ENCODE results near the gene ALDH1A3.

Gene ALDH1A3

DNA sequence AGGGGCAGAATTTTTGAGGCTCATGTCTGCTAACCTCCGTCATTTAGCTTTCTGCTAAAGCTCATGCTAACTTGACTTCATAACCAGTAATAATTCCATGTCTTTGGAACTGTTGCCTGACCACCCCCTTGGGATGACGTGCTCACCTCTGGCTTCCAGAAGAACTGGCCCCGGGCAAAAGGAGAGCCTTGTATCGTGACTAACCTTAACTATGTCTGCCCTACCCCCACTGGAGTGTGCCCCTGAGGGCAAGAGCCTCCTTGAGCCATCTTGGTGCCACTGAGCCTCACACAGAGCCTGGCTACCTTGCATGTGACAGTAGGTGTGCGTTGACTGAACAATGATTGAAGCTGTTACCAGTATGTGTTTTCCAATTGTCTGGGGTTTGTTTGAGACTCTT is 44.3 kb downstream of the ALDH1A3 start:
- no peaks in the 10 kb centered on the region for H3K36me3 ChIP-seq (ENCODE audit: insufficient read depth, low read depth, low read length)
- H3K4me3 ChIP-seq (ENCODE audit: low read length) = no peak overlapping the region
- H3K4me1 ChIP-seq (ENCODE audit: insufficient read depth, low read length) = no peaks in the 10 kb centered on the region
- H3K9ac ChIP-seq (ENCODE audit: low read depth, low read length) = no peak overlapping the region
- H3K9me3 ChIP-seq (ENCODE audit: insufficient read depth, low read depth, low read length) = no peaks in the 10 kb centered on the region
- no peak overlapping the region for H3K27ac ChIP-seq (ENCODE audit: low read length)
- H3K27me3 ChIP-seq (ENCODE audit: insufficient read depth, low read length) = peaks cover 55% of the 10 kb centered on the region

DNA sequence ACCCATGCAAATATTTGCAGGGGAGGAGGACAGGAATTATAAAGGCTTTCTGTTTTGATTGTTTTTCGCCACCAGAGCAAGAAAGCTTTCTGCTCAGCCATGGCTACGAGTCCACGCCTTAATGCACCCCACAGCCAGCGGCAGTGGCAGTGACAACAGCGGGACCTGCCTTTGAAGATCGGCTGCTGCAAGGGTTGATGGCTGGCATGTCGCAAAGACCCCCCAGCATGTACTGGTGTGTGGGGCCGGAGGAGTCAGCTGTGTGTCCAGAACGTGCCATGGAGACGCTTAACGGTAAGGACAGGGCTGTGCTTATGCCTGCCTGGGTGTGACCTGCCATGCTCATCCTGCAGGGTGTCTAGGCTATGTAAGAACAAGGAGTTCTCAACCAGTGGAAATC is 44.8 kb downstream of the ALDH1A3 start:
- no peaks in the 10 kb centered on the region for H3K9me3 ChIP-seq (ENCODE audit: insufficient read depth, low read depth, low read length)
- no peaks in the 10 kb centered on the region for H3K4me1 ChIP-seq (ENCODE audit: insufficient read depth, low read length)
- H3K27ac ChIP-seq (ENCODE audit: low read length) = no peak overlapping the region
- no peaks in the 10 kb centered on the region for H3K36me3 ChIP-seq (ENCODE audit: insufficient read depth, low read depth, low read length)
- H3K4me3 ChIP-seq (ENCODE audit: low read length) = no peak overlapping the region
- H3K9ac ChIP-seq (ENCODE audit: low read depth, low read length) = no peak overlapping the region
- peaks cover 52% of the 10 kb centered on the region for H3K27me3 ChIP-seq (ENCODE audit: insufficient read depth, low read length)

DNA sequence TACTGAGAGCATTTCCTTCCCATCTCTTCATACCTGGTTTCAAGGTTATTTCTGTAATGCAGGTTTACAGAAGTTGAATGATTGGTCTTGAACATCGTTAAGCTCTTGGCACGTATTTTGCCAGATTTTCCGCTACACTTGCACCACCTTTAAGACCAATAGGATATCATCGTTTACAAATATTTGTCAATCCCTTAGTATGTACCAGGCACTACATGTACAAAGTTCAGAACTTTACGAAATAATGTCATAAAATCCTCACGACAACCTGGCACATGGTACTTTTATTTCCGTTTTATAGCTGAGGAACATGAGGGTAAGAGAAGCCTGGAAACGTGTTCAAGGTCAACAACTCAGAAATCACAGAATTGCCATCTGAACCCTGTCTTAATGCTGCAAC is 45.8 kb downstream of the ALDH1A3 start:
- Histone ChIP-seq H3K9ac (ENCODE audit: low read depth, low read length) (no peak overlapping the region), H3K27ac (ENCODE audit: low read length) (no peak overlapping the region), H3K4me1 (ENCODE audit: insufficient read depth, low read length) (no peaks in the 10 kb centered on the region)

DNA sequence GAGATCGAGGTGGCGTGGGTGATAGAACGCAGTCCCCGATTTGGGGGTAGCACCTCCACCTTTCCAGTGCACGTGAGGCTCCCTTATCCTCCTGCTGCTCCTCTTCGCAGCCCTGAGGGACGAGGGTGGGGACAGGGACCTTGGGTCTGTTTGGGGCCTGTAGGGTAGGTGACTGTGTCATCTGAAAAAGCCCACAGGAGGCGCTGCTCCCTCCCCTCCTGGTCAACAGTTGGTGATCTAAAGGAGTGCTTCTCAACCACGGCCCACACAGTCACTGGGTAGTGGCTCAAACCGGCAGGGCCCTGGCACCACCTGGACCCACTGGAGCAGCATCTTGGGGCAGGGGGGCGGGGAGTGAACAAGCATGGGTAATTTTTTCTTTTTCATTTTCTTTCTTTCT is 46.6 kb downstream of the ALDH1A3 start:
- Histone ChIP-seq H3K9me3 (ENCODE audit: insufficient read depth, low read depth, low read length) (no peaks in the 10 kb centered on the region), H3K4me3 (ENCODE audit: low read length) (no peak overlapping the region), H3K9ac (ENCODE audit: low read depth, low read length) (no peak overlapping the region), H3K36me3 (ENCODE audit: insufficient read depth, low read depth, low read length) (no peaks in the 10 kb centered on the region), H3K4me1 (ENCODE audit: insufficient read depth, low read length) (no peaks in the 10 kb centered on the region), H3K27me3 (ENCODE audit: insufficient read depth, low read length) (peaks cover 34% of the 10 kb centered on the region), H3K27ac (ENCODE audit: low read length) (no peak overlapping the region)

More for the DNA sequence above, 45.8 kb downstream of the ALDH1A3 start:
- Histone ChIP-seq H3K4me3 (ENCODE audit: low read length) (no peak overlapping the region), H3K9me3 (ENCODE audit: insufficient read depth, low read depth, low read length) (no peaks in the 10 kb centered on the region), H3K36me3 (ENCODE audit: insufficient read depth, low read depth, low read length) (no peaks in the 10 kb centered on the region), H3K27me3 (ENCODE audit: insufficient read depth, low read length) (peaks cover 42% of the 10 kb centered on the region)

DNA sequence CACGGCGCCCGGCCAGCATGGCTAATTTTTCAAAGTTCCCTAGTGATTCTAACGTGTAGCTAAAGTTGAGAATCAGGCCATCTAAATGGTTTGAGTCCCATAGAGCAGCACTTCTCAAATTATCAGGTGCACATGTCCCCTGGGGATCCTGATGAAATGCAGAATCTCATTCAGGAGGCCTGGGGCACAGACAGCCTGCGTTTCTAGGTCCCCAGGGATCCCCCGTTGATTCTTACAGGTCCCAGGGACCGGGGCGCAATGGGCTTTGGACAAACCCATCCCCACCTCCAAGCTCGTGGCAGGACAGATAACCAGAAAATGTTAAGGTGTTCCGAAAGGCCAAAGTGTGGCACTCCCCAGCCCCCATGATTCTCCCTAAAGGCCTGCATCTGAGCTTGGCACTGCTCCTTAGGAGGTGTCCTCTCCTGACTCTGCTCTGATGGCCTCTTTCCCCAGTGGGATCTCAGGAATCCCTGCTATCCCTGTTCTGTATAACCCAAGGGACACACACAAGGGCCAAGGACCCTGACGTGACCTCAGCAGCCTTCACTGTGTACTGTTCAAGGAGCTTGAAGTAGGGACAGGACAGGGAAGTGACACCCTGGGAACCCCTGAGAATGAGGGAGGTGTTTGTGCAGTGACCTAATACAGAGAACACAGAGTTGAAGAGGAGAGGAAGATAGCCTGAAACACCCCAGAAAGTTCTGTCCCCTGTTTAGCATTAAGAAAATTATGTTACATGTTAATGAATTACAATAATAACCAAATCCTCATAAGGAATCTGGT is 47.5 kb downstream of the ALDH1A3 start:
- H3K36me3 ChIP-seq (ENCODE audit: insufficient read depth, low read depth, low read length) = no peaks in the 10 kb centered on the region
- no peaks in the 10 kb centered on the region for H3K4me1 ChIP-seq (ENCODE audit: insufficient read depth, low read length)
- H3K27me3 ChIP-seq (ENCODE audit: insufficient read depth, low read length) = peaks cover 25% of the 10 kb centered on the region
- no peaks in the 10 kb centered on the region for H3K9me3 ChIP-seq (ENCODE audit: insufficient read depth, low read depth, low read length)
- H3K27ac ChIP-seq (ENCODE audit: low read length) = no peak overlapping the region
- H3K4me3 ChIP-seq (ENCODE audit: low read length) = no peak overlapping the region
- no peak overlapping the region for H3K9ac ChIP-seq (ENCODE audit: low read depth, low read length)

DNA sequence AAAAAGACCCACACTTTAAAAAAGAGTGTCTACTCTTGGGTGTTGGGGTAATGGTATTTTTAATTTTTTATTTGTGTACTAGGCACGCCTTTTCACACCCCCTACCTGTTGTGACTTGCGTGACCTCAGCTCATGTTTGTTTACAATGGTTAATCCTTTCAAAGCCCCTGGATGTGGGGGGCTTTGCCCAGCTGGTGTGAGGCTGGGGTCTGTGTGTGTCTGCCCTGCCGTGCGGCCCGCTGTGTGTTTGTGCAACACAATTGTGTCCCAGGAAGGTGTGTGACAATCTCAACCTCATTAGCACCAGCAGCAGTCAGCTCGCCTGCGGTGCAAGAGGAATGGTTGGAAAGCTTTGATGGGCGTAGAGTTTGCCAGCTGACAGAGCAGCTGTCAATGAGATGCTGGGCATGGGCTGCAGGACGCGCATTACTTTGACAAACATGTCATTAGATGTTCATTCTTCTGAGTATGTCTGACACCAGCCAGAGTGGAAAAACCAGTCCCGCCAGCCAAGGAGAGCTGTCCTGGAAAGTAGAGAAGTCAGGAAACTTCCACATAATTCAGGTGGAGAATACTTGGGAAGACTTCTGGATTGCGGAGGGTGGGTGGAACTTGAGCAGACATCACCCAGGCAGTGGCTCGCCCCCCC is 49.1 kb downstream of the ALDH1A3 start:
- Histone ChIP-seq H3K9me3 (ENCODE audit: insufficient read depth, low read depth, low read length) (no peaks in the 10 kb centered on the region), H3K4me1 (ENCODE audit: insufficient read depth, low read length) (peaks cover 4% of the 10 kb centered on the region; the same call in 1 of the 2 replicates), H3K4me3 (ENCODE audit: low read length) (no peak overlapping the region), H3K9ac (ENCODE audit: low read depth, low read length) (no peak overlapping the region), H3K36me3 (ENCODE audit: insufficient read depth, low read depth, low read length) (no peaks in the 10 kb centered on the region), H3K27ac (ENCODE audit: low read length) (no peak overlapping the region), H3K27me3 (ENCODE audit: insufficient read depth, low read length) (peaks cover 9% of the 10 kb centered on the region; the same call in 1 of the 2 replicates)

DNA sequence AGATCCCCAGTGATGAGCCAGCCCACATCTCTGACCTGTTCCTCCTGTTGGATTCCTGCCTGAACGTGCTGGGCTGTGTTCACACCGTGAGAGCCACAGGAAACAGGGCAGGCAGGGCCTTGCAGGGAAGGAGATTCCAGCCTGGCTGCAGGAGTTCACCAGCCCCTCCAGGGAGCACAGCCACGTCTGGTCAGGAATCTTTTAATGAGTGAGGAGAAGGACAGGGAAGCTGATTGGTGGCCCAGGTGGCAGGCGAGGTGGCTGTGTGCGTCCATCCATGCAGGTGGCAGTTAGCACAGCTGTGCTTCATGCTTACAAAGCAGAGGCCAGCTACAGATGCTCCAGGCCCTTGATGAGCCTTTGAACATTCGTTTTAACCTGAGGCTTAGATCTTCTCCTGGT is 50.0 kb downstream of the ALDH1A3 start:
- H3K4me1 ChIP-seq (ENCODE audit: insufficient read depth, low read length) = peaks cover 4% of the 10 kb centered on the region; the same call in 1 of the 2 replicates
- no peak overlapping the region for H3K27ac ChIP-seq (ENCODE audit: low read length)
- no peaks in the 10 kb centered on the region for H3K36me3 ChIP-seq (ENCODE audit: insufficient read depth, low read depth, low read length)
- no peaks in the 10 kb centered on the region for H3K9me3 ChIP-seq (ENCODE audit: insufficient read depth, low read depth, low read length)
- H3K4me3 ChIP-seq (ENCODE audit: low read length) = no peak overlapping the region
- H3K27me3 ChIP-seq (ENCODE audit: insufficient read depth, low read length) = peaks cover under 1% of the 10 kb centered on the region; the same call in 1 of the 2 replicates
- no peak overlapping the region for H3K9ac ChIP-seq (ENCODE audit: low read depth, low read length)

DNA sequence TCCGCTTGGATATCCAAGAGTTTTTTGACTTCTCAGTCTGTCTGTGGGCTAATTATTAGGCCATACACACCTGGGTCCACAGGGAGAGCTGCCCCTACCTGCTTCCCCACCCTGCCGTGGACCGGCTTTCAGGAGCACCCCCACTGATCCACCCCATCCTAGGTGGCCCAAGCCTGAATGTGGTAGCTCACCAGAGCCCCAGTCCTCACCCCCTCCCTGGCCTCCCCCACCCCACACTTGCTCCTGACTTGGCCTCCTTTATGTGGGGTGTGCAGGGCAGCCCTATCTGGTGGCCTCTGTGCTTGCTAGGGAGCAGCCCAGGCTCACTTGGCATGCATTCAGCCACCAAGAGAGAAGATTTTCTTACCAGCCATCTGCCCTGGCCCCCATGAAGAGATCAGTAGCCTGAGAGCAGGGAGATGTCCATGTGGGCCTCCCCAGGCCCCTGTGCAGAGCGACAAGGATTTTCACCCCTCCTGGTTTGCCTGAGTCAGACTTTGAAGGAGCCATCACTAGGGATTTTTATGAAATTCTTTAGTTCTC is 50.7 kb downstream of the ALDH1A3 start:
- Histone ChIP-seq H3K4me3 (ENCODE audit: low read length) (no peak overlapping the region), H3K9ac (ENCODE audit: low read depth, low read length) (no peak overlapping the region), H3K27ac (ENCODE audit: low read length) (no peak overlapping the region), H3K9me3 (ENCODE audit: insufficient read depth, low read depth, low read length) (no peaks in the 10 kb centered on the region), H3K4me1 (ENCODE audit: insufficient read depth, low read length) (peaks cover 4% of the 10 kb centered on the region; the same call in 1 of the 2 replicates), H3K36me3 (ENCODE audit: insufficient read depth, low read depth, low read length) (no peaks in the 10 kb centered on the region), H3K27me3 (ENCODE audit: insufficient read depth, low read length) (no peaks in the 10 kb centered on the region)

DNA sequence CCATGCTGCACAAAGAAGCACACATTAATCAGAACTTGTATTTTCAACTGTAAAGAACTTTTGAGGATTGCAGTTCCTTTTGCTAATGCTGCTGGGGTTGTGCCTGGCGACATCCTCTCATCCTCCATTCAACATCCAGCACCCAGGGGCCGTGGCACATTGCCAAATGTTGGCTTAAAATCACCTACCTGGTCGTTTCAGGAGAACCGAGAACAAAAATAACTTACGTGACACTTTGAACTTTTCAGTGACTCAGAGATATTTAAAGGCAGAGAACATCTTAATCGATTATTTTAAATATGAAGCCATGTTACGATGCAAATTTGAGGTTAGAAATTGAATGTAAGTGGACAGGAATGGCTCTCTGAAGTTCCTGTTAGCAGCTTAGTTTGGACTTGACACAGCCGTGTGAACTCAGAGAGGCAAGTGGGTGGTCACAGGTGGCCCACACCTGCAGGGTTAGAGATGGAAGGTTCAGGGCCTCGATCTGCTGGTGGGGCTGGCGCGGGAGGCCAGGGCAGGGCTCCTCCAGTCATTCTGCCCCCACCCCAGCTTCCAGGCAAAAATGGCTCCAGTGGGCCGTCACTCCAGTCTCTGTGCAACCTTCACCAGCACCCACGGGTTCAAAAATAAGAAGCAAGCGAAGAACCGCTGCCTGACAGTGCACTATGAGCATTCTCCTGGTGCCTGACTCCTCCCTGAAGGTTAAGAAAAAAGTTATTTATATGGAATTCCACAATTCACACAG is 51.7 kb downstream of the ALDH1A3 start:
- no peak overlapping the region for H3K4me3 ChIP-seq (ENCODE audit: low read length)
- H3K4me1 ChIP-seq (ENCODE audit: insufficient read depth, low read length) = peaks cover 4% of the 10 kb centered on the region; the same call in 1 of the 2 replicates
- H3K9ac ChIP-seq (ENCODE audit: low read depth, low read length) = no peak overlapping the region
- H3K36me3 ChIP-seq (ENCODE audit: insufficient read depth, low read depth, low read length) = no peaks in the 10 kb centered on the region
- H3K9me3 ChIP-seq (ENCODE audit: insufficient read depth, low read depth, low read length) = no peaks in the 10 kb centered on the region
- H3K27ac ChIP-seq (ENCODE audit: low read length) = no peak overlapping the region
- H3K27me3 ChIP-seq (ENCODE audit: insufficient read depth, low read length) = no peaks in the 10 kb centered on the region

DNA sequence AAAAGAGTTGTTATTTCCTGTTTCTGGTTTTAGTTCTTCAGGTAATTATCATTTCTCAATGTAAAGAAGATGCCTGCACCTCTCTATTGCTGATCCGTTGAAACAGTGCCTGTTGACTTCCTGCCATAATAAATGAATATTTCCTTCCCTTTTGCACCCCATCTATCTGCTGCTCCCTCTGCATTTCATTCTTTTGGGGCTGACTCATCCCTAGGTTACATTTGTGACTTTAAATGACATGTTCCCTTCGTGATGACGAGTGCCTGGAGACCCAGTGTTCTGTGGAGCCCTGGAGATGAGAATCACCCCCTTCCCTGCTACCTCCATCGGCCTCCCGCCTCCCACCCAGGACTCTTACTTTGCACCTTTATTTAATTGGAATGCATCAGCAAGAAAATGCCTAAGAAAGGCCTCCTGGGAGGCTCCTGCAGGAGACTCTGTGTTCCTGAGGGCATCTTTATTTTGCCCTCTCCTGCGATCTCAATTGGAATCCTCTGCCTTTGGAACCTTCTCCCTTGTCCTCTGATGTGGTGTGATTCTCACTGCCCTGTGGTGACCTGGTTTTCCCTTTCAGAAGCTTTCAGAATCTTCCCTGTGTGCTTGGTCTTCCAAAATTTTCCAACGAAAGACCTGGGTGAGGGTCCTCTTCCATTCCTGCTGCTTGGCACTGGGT is 53.2 kb downstream of the ALDH1A3 start:
- H3K27me3 ChIP-seq (ENCODE audit: insufficient read depth, low read length) = no peaks in the 10 kb centered on the region
- peaks cover 4% of the 10 kb centered on the region; the same call in 1 of the 2 replicates for H3K4me1 ChIP-seq (ENCODE audit: insufficient read depth, low read length)
- H3K9me3 ChIP-seq (ENCODE audit: insufficient read depth, low read depth, low read length) = no peaks in the 10 kb centered on the region
- no peak overlapping the region; the same call in 1 of the 2 replicates for H3K4me3 ChIP-seq (ENCODE audit: low read length)
- H3K36me3 ChIP-seq (ENCODE audit: insufficient read depth, low read depth, low read length) = no peaks in the 10 kb centered on the region
- no peak overlapping the region for H3K27ac ChIP-seq (ENCODE audit: low read length)
- H3K9ac ChIP-seq (ENCODE audit: low read depth, low read length) = no peak overlapping the region

DNA sequence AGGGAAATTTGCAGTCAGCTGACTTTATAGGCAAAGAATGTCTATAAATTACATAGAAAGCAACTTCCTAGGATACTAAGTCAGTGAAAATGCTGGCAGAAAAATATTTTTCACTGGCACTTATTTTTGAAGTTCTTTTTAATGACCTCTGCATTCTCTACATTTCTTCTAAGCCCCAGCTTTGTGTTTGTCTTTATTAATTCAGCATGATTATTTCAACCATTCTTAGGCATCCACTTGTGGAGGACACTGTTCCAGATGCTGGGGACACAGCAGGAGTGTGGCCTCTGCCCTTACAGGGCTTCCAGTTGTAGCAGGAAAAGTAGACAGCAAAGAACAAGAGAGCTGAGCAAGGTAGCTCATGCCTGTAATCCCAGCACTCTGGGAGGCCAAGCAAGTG is 54.5 kb downstream of the ALDH1A3 start:
- Histone ChIP-seq H3K27me3 (ENCODE audit: insufficient read depth, low read length) (no peaks in the 10 kb centered on the region), H3K9ac (ENCODE audit: low read depth, low read length) (no peak overlapping the region), H3K4me1 (ENCODE audit: insufficient read depth, low read length) (peaks cover 4% of the 10 kb centered on the region; the same call in 1 of the 2 replicates), H3K36me3 (ENCODE audit: insufficient read depth, low read depth, low read length) (no peaks in the 10 kb centered on the region), H3K9me3 (ENCODE audit: insufficient read depth, low read depth, low read length) (no peaks in the 10 kb centered on the region), H3K4me3 (ENCODE audit: low read length) (no peak overlapping the region), H3K27ac (ENCODE audit: low read length) (no peak overlapping the region)

Measured in iPS-20b (cell line).